HL-60/S4 (cell line): Measurements from ENCODE around the gene SPTBN4.
"Not testable (repeated sequence)": the region's sequence is repeated elsewhere in the genome, so short reads cannot be mapped to it uniquely, and the experiment has no call there.

Source experiments
- in situ Hi-C: fragments of 300-500 bp; cut with MboI; formaldehyde crosslinking; loops from 2 replicates; pipeline ENCODE4 v1.14.3; 2022; ENCODE audit warnings: low sequenced_read_pairs

SPTBN4 gene

GRCh38 chr19:40584007-40584406, 117.2 kb downstream of the SPTBN4 start:
- in situ Hi-C loops = no loop called here

GRCh38 chr19:40585241-40585981, 118.6 kb downstream of the SPTBN4 start:
- in situ Hi-C loops = no loop called here

GRCh38 chr19:40585982-40586422, 119.2 kb downstream of the SPTBN4 start:
- in situ Hi-C loops = no loop called here

- in situ Hi-C loops = no loop called here
Observed at GRCh38 chr19:40586611-40587010, 119.8 kb downstream of the SPTBN4 start.

- in situ Hi-C loops = no loop called here
Observed at GRCh38 chr19:40588110-40588854, 121.5 kb downstream of the SPTBN4 start.

GRCh38 chr19:40588926-40589569, 122.2 kb downstream of the SPTBN4 start:
- in situ Hi-C loops = no loop called here

- in situ Hi-C loops = no loop called here
Observed at GRCh38 chr19:40589591-40590429, 123.0 kb downstream of the SPTBN4 start.

GRCh38 chr19:40590464-40591265, 123.9 kb downstream of the SPTBN4 start:
- in situ Hi-C loops = no loop called here

GRCh38 chr19:40591724-40592123, 124.9 kb downstream of the SPTBN4 start:
- in situ Hi-C loops = not testable (repeated sequence)

- in situ Hi-C loops = no loop called here
Observed at GRCh38 chr19:40592170-40592569, 125.4 kb downstream of the SPTBN4 start.

- in situ Hi-C loops = no loop called here
Observed at GRCh38 chr19:40594255-40594654, 127.5 kb downstream of the SPTBN4 start.

- in situ Hi-C loops = no loop called here
Observed at GRCh38 chr19:40594657-40595091, 127.9 kb downstream of the SPTBN4 start.

GRCh38 chr19:40596608-40597328, 130.0 kb downstream of the SPTBN4 start:
- in situ Hi-C loops = no loop called here

GRCh38 chr19:40597329-40597838, 130.6 kb downstream of the SPTBN4 start:
- in situ Hi-C loops = no loop called here

GRCh38 chr19:40598121-40598917, 131.5 kb downstream of the SPTBN4 start:
- in situ Hi-C loops = no loop called here

GRCh38 chr19:40598918-40599307, 132.1 kb downstream of the SPTBN4 start:
- in situ Hi-C loops = no loop called here

GRCh38 chr19:40599331-40599901, 132.6 kb downstream of the SPTBN4 start:
- in situ Hi-C loops = no loop called here
